ENCODE results near the gene CEACAM3.
"Not testable (repeated sequence)": the region's sequence is repeated elsewhere in the genome, so short reads cannot be mapped to it uniquely, and the experiment has no call there.

GRCh38 chr19:41788518-41788917 lies 7.9 kb upstream of the CEACAM3 start:
- not testable (repeated sequence) for TF ChIP-seq CTCF (conservative IDR thresholded peaks at IDR 0.05); EZH2 (IDR thresholded peaks at IDR 0.05; ENCODE audit: low read depth)
